Small intestine (tissue), 7 donors: ENCODE results near the gene ZNF333. TPM values are rescaled to one million over a fixed set of nuclear protein-coding genes. Genes with fewer than 3 reads are reported as not detected.
"Not testable (repeated sequence)": the region's sequence is repeated elsewhere in the genome, so short reads cannot be mapped to it uniquely, and the experiment has no call there.

ENCODE experiments used
- DNase-seq, 2 donors: peaks; one replicate each; pipeline versions ENCODE4 v3.0.0 to v3.0.0-alpha.2; 2013
- FAIRE-seq: peaks from 2 replicates; lab custom pipeline; 2012; peaks lifted over from hg19 to GRCh38; lab: Jason Lieb, UNC
- H3K27ac ChIP-seq, 3 donors: one replicate each; pipeline ENCODE4 v1.5.1; 2013; ENCODE audit warnings: low read length in 2 of 3, mild to moderate bottlenecking in 2 of 3, control low read depth in 1 of 3, inconsistent platforms in 1 of 3, low read depth in 1 of 3, moderate library complexity in 1 of 3
- H3K27me3 ChIP-seq, 3 donors: one replicate each; pipeline ENCODE4 v1.6.1; 2013; ENCODE audit warnings: low read length in 3 of 3, inconsistent platforms in 1 of 3; ENCODE audit not compliant: control insufficient read depth in 3 of 3, insufficient read depth in 3 of 3
- H3K36me3 ChIP-seq, 3 donors: one replicate each; pipeline ENCODE4 v1.6.1; 2013; ENCODE audit warnings: low read length in 3 of 3, inconsistent platforms in 1 of 3, low read depth in 1 of 3, mild to moderate bottlenecking in 1 of 3, moderate library complexity in 1 of 3; ENCODE audit not compliant: control insufficient read depth in 3 of 3, insufficient read depth in 2 of 3
- H3K4me1 ChIP-seq, 3 donors: one replicate each; pipeline ENCODE4 v1.6.1; 2013; ENCODE audit warnings: low read length in 2 of 3, inconsistent platforms in 1 of 3, low read depth in 1 of 3, mild to moderate bottlenecking in 1 of 3, moderate library complexity in 1 of 3; ENCODE audit not compliant: control insufficient read depth in 3 of 3, insufficient read depth in 2 of 3
- H3K4me3 ChIP-seq, 3 donors: one replicate each; pipeline ENCODE4 v1.5.1; 2013; ENCODE audit warnings: low read length in 3 of 3, control low read depth in 1 of 3, inconsistent platforms in 1 of 3, low read depth in 1 of 3, mild to moderate bottlenecking in 1 of 3, moderate library complexity in 1 of 3
- H3K9me3 ChIP-seq, 2 donors: one replicate each; pipeline ENCODE4 v1.6.1; 2013; ENCODE audit warnings: low read depth in 1 of 2, low read length in 1 of 2; ENCODE audit not compliant: control insufficient read depth in 2 of 2, insufficient read depth in 1 of 2
- WGBS, 3 donors: extraction: QIAGEN DNeasy Blood & Tissue Kit; methylation state at CpG; one replicate each; pipeline ENCODE4 v1.1.7; 2013; 5-methylcytosine and 5-hydroxymethylcytosine counted together
- polyA plus RNA-seq, 4 donors: library from polyadenylated mRNA; stranded (reverse) in 3 of 4; unstranded in 1 of 4; fragments of 200-250 nt in 3 of 4; fragments of 120-200 nt in 1 of 4; gene quantifications; one replicate each; pipeline versions ENCODE4 v1.2.1 to v1.2.3, GENCODE V29; 2013
- donor health status: healthy with polysubstance abuse.
- donor health status: control.
- donor health status: control.
- donor health status: Bipolar disorder and iron deficiency.
- donor health status: healthy.

The ZNF333 gene
- polyA plus RNA-seq, 4 donors: 2.7 to 10.3 (median 4.5) TPM

- 89 to 95% (median 92%) methylated on average over 7 of the region's 7 CpGs for WGBS, 3 donors
- Histone ChIP-seq H3K36me3 (no peaks in the 10 kb centered on the region), H3K27ac (no peak overlapping the region), H3K9me3 (no peaks in the 10 kb centered on the region), H3K4me1 (no peaks in the 10 kb centered on the region), H3K27me3 (peaks cover 0 to 9% (median 0%) of the 10 kb centered on the region in 3 donors), H3K4me3 (no peak overlapping the region)
- no peak for FAIRE-seq
- DNase-seq: no peak
Measured at GRCh38 chr19:14772995-14773394, 83.1 kb downstream of the ZNF333 start.

- not testable (repeated sequence) for H3K9me3 ChIP-seq, FAIRE-seq, H3K36me3 ChIP-seq, DNase-seq, H3K4me1 ChIP-seq, H3K27me3 ChIP-seq, H3K4me3 ChIP-seq, H3K27ac ChIP-seq
- 73 to 83% (median 77%) methylated on average over 8 to 9 of the region's 9 CpGs for WGBS, 3 donors
Measured at GRCh38 chr19:14773722-14774121, 83.9 kb downstream of the ZNF333 start.

- no peaks in the 10 kb centered on the region for H3K4me1 ChIP-seq
- no peak overlapping the region for H3K4me3 ChIP-seq
- no peaks in the 10 kb centered on the region for H3K36me3 ChIP-seq
- H3K27me3 ChIP-seq: peaks cover 0 to 9% (median 0%) of the 10 kb centered on the region in 3 donors
- DNase-seq (no peak), FAIRE-seq (no peak)
- WGBS, 3 donors: 76 to 80% (median 78%) methylated on average over 10 of the region's 10 CpGs
- H3K27ac ChIP-seq: no peak overlapping the region
- H3K9me3 ChIP-seq: no peaks in the 10 kb centered on the region
Measured at GRCh38 chr19:14774373-14774772, 84.5 kb downstream of the ZNF333 start.

GRCh38 chr19:14775326-14775725 lies 85.5 kb downstream of the ZNF333 start:
- H3K36me3 ChIP-seq, FAIRE-seq, H3K9me3 ChIP-seq, H3K4me3 ChIP-seq, DNase-seq, H3K27ac ChIP-seq, H3K27me3 ChIP-seq, H3K4me1 ChIP-seq: not testable (repeated sequence)
- WGBS, 3 donors: 66 to 82% (median 69%) methylated on average over 8 of the region's 8 CpGs

- peak overlapping the region; percentile 4 to 34 (median 29) for H3K4me3 ChIP-seq
- no peak for DNase-seq
Measured at GRCh38 chr19:14775869-14776586, 86.2 kb downstream of the ZNF333 start.

GRCh38 chr19:14777645-14778044 lies 87.8 kb downstream of the ZNF333 start:
- not testable (repeated sequence) for H3K36me3 ChIP-seq, FAIRE-seq
- 89 to 95% (median 95%) methylated on average over 4 of the region's 4 CpGs for WGBS, 3 donors

More at GRCh38 chr19:14775869-14776586, 86.2 kb downstream of the ZNF333 start:
- Histone ChIP-seq H3K9me3 (no peaks in the 10 kb centered on the region), H3K27ac (no peak overlapping the region), H3K36me3 (no peaks in the 10 kb centered on the region), H3K4me1 (no peaks in the 10 kb centered on the region), H3K27me3 (peaks cover 0 to 9% (median 0%) of the 10 kb centered on the region in 3 donors)
- no peak for FAIRE-seq
- 7 to 15% (median 9%) methylated on average over 17 to 22 of the region's 22 CpGs for WGBS, 3 donors

GRCh38 chr19:14778110-14778845 lies 88.4 kb downstream of the ZNF333 start, which contains the start of gene ADGRE2:
Gene ADGRE2, minus strand, starts transcription at chr19:14778560. Its CDS starts 1,804 bp downstream, at chr19:14776756.
- not testable (repeated sequence) for DNase-seq, H3K27me3 ChIP-seq, H3K4me3 ChIP-seq, FAIRE-seq, H3K9me3 ChIP-seq, H3K36me3 ChIP-seq, H3K4me1 ChIP-seq, H3K27ac ChIP-seq
- WGBS, 3 donors: 59 to 75% (median 67%) methylated on average over 11 to 12 of the region's 12 CpGs

More at GRCh38 chr19:14777645-14778044, 87.8 kb downstream of the ZNF333 start:
- not testable (repeated sequence) for H3K27ac ChIP-seq, H3K27me3 ChIP-seq, H3K9me3 ChIP-seq, H3K4me1 ChIP-seq, DNase-seq, H3K4me3 ChIP-seq

- WGBS, 3 donors: 51 to 61% (median 57%) methylated on average over 5 of the region's 5 CpGs
- H3K36me3 ChIP-seq: no peaks in the 10 kb centered on the region
- DNase-seq (no peak), FAIRE-seq (no peak)
- H3K9me3 ChIP-seq: no peaks in the 10 kb centered on the region
- H3K27me3 ChIP-seq: peaks cover 0 to 9% (median 0%) of the 10 kb centered on the region in 3 donors
- no peak overlapping the region for H3K4me3 ChIP-seq
- no peak overlapping the region for H3K27ac ChIP-seq
- H3K4me1 ChIP-seq: no peaks in the 10 kb centered on the region
Measured at GRCh38 chr19:14779151-14779550, 89.3 kb downstream of the ZNF333 start.
